ENCODE measurements around the gene SLC7A8. TPM values are rescaled to one million over a fixed set of nuclear protein-coding genes. Genes with fewer than 3 reads are reported as not detected.

SLC7A8 gene
- polyA plus RNA-seq, 1 donor (not counting 4 experiments of a cell fraction or from before 2014, with no cell fraction given), result 29.1 TPM

- dilution Hi-C loops (cut with MboI; ENCODE audit: extremely low pct_ligation_motif_present, low sequenced_read_pairs), result no loop called here
- FAIRE-seq, result no peak
- peak overlapping the region; percentile 15 for H3K4me2 ChIP-seq (ENCODE audit: control insufficient read depth, extremely low read depth, insufficient read depth, low read depth, low read length)
- no peak overlapping the region for H3K4me3 ChIP-seq (ENCODE audit: control insufficient read depth in 2 of 3, extremely low read depth in 1 of 3, insufficient read depth in 2 of 3, low read depth in 1 of 3, low read length in 3 of 3)
- no peaks in the 10 kb centered on the region for H4K20me1 ChIP-seq (ENCODE audit: control insufficient read depth, extremely low read depth, insufficient read depth, low read length)
- H3K9me3 ChIP-seq (ENCODE audit: control insufficient read depth, low read depth, low read length), result no peaks in the 10 kb centered on the region
- no peaks in the 10 kb centered on the region for H3K79me2 ChIP-seq (ENCODE audit: control insufficient read depth, insufficient read depth, low read length)
- H3K36me3 ChIP-seq (ENCODE audit: control insufficient read depth in 2 of 2, extremely low read depth in 1 of 2, insufficient read depth in 2 of 2, low read length in 2 of 2), result no peaks in the 10 kb centered on the region
- H3K27me3 ChIP-seq (ENCODE audit: control insufficient read depth, extremely low read depth, insufficient read depth, low read length), result no peaks in the 10 kb centered on the region
- DNase-seq (ENCODE audit: low read depth, low spot score), result no peak
- no peaks in the 10 kb centered on the region for H3K9me1 ChIP-seq (ENCODE audit: control insufficient read depth, extremely low read depth, insufficient read depth, low read length)
- no peak overlapping the region for H3K27ac ChIP-seq (ENCODE audit: control insufficient read depth, insufficient read depth, low read length)
- peaks cover 27% of the 10 kb centered on the region for H3K4me1 ChIP-seq (ENCODE audit: control insufficient read depth, extremely low read depth, insufficient read depth, low read length)
- no peak overlapping the region for H2AFZ ChIP-seq (ENCODE audit: control insufficient read depth, low read length)
- no peak overlapping the region for H3K9ac ChIP-seq (ENCODE audit: control insufficient read depth, extremely low read depth, insufficient read depth, low read length)
- TF ChIP-seq EZH2 (IDR thresholded peaks at IDR 0.05; ENCODE audit: low read length) (no peak), CTCF (optimal IDR thresholded peaks at IDR 0.05 in 1 of 3, IDR thresholded peaks at IDR 0.05 in 1 of 3, conservative IDR thresholded peaks at IDR 0.05 in 1 of 3; ENCODE audit: extremely low read depth in 1 of 3, insufficient read depth in 2 of 3, low read length in 3 of 3) (no peak)
Observed at GRCh38 chr14:23185063-23185462, 1.6 kb upstream of the SLC7A8 start.

- dilution Hi-C loops (cut with MboI; ENCODE audit: extremely low pct_ligation_motif_present, low sequenced_read_pairs), result no loop called here
- DNase-seq (ENCODE audit: low read depth, low spot score) (no peak), FAIRE-seq (no peak)
- Histone ChIP-seq H3K9me1 (ENCODE audit: control insufficient read depth, extremely low read depth, insufficient read depth, low read length) (no peaks in the 10 kb centered on the region), H3K9ac (ENCODE audit: control insufficient read depth, extremely low read depth, insufficient read depth, low read length) (peak overlapping the region; percentile 75), H3K36me3 (ENCODE audit: control insufficient read depth in 2 of 2, extremely low read depth in 1 of 2, insufficient read depth in 2 of 2, low read length in 2 of 2) (no peaks in the 10 kb centered on the region), H4K20me1 (ENCODE audit: control insufficient read depth, extremely low read depth, insufficient read depth, low read length) (no peaks in the 10 kb centered on the region), H3K9me3 (ENCODE audit: control insufficient read depth, low read depth, low read length) (no peaks in the 10 kb centered on the region), H3K27me3 (ENCODE audit: control insufficient read depth, extremely low read depth, insufficient read depth, low read length) (no peaks in the 10 kb centered on the region), H3K4me3 (ENCODE audit: control insufficient read depth in 2 of 3, extremely low read depth in 1 of 3, insufficient read depth in 2 of 3, low read depth in 1 of 3, low read length in 3 of 3) (peak overlapping the region; percentile 49 to 89 (median 86)), H2AFZ (ENCODE audit: control insufficient read depth, low read length) (peak overlapping the region; percentile 81), H3K27ac (ENCODE audit: control insufficient read depth, insufficient read depth, low read length) (peak overlapping the region; percentile 63), H3K79me2 (ENCODE audit: control insufficient read depth, insufficient read depth, low read length) (no peaks in the 10 kb centered on the region), H3K4me2 (ENCODE audit: control insufficient read depth, extremely low read depth, insufficient read depth, low read depth, low read length) (peak overlapping the region; percentile 91), H3K4me1 (ENCODE audit: control insufficient read depth, extremely low read depth, insufficient read depth, low read length) (peaks cover 27% of the 10 kb centered on the region)
- TF ChIP-seq CTCF (optimal IDR thresholded peaks at IDR 0.05 in 1 of 3, IDR thresholded peaks at IDR 0.05 in 1 of 3, conservative IDR thresholded peaks at IDR 0.05 in 1 of 3; ENCODE audit: extremely low read depth in 1 of 3, insufficient read depth in 2 of 3, low read length in 3 of 3) (no peak), EZH2 (IDR thresholded peaks at IDR 0.05; ENCODE audit: low read length) (no peak)
Observed at GRCh38 chr14:23183158-23183470, 346 bp downstream of the SLC7A8 start.

Measured in keratinocyte (primary cell).